Measurements from ENCODE around the gene ANXA11. TPM values are rescaled to one million over a fixed set of nuclear protein-coding genes. Genes with fewer than 3 reads are reported as not detected.

The ANXA11 gene

Small RNA genes within 50 kb of the gene (small RNA-seq; reads per million reads assigned to genes)
- gene RPS12P2 (ENCODE audit: insufficient read depth): not detected

All from neuronal stem cell (in vitro differentiated cells).